GM12892 (cell line): ENCODE measurements around the gene TGFBR2.

Source experiments
- POLR2A ChIP-seq: IDR thresholded peaks from 2 replicates; pipeline ENCODE4 v1.6.1; 2011; ENCODE audit warnings: low read depth, low read length, control low read depth
- POLR2AphosphoS5 ChIP-seq: IDR thresholded peaks from 2 replicates; pipeline ENCODE4 v1.6.1; 2011; ENCODE audit warnings: low read depth, low read length, control low read depth
- TAF1 ChIP-seq: IDR thresholded peaks from 2 replicates; pipeline ENCODE4 v1.6.1; 2011; ENCODE audit warnings: low read depth, mild to moderate bottlenecking, control low read depth, low read length, borderline replicate concordance

DNA sequence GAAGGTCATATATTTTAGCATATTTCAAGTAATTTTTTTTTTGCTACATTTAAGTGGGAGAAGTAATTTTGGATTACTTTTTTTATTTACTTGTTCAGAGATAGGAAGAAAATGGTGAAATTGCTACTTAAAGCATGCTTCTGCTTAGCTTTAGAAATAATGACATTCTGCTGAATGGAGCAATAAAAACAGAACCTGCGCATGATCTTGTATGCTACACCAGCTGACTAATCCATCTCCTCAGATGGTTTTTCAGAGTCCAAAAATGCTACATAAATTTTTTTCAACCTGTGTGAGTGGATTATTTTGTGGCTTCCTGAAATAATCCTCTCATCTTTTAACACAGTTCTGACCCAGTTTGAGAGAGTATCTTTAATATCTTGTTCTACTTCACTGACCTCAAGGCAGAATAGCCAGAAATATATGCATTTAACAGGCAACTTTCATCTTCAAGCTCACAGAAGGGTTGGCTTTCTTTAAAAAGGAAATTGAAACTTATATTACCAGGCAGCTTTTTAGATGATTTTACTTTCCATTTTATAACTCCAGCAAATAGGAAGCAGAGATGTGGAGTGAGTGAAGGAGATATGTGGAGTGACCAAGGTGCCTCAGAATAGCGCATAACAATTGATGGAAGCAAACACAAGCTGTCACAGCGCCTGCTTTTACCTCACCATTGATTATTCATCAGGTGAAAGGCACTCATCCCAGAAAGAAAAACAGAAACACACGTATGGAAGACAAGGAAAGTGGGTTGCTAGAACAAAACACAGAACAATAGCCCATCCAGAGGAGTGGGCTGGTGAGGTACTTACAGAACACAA is 136.6 kb downstream of the TGFBR2 start:
- no peak for TF ChIP-seq POLR2AphosphoS5
- no peak for TF ChIP-seq POLR2A
- TF ChIP-seq TAF1: no peak
